ENCODE results near the gene KLHL21. TPM values are rescaled to one million over a fixed set of nuclear protein-coding genes. Genes with fewer than 3 reads are reported as not detected.
A peak's percentile ranks its signal among the peaks of the same experiment; 100 is the strongest.
"Not testable (repeated sequence)": the region's sequence is repeated elsewhere in the genome, so short reads cannot be mapped to it uniquely, and the experiment has no call there.

KLHL21 gene
- total RNA-seq, 4 donors from 2014 or later, result 48.3 to 98.5 (median 57.0) TPM

GRCh38 chr1:6569033-6569432 lies 33.6 kb downstream of the KLHL21 start:
- ATAC-seq (ENCODE audit: low FRiP score), result no peak
- DNase-seq (ENCODE audit: low spot score), result no peak
- no peak for TF ChIP-seq CTCF (IDR thresholded peaks at IDR 0.05)

DNA sequence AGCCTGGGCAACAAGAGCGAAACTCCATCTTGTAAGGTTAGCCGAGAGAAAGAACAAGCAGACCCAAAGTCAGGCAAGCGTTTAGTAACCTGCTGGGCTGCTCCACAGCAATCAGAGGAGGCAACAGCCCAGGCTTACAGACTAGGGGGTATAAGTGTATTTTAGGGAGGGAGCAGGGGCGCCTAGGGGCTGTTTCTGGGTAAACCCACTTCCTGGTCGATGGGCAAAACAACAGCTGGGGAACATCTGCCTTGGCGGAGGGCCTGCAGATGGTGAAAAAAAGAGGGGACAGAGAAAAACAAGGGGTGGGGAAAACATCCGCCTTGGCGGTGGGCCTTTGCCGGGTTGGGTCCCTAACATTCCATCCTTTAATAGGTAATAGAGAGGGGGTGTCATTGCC lies 42.4 kb downstream of the KLHL21 start:
- no peak for ATAC-seq (ENCODE audit: low FRiP score)
- no peak for TF ChIP-seq CTCF (IDR thresholded peaks at IDR 0.05)

DNA sequence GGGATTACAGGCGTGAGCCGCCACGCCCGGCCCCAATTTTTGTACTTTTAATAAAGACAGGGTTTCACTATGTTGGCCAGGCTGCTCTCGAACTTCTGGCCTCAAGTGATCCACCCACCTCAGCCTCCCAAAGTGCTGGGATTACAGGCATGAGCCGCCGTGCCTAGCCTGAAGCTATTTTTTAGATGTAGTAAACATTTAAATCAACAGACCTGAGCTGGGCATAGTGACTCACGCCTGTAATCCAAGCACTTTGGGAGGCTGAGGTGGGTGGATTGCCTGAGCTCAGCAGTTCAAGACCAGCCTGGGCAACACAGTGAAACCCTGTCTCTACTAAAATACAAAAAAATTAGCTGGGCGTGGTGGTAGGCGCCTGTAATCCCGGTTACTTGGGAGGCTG lies 43.5 kb downstream of the KLHL21 start:
- not testable (repeated sequence) for DNase-seq (ENCODE audit: low spot score); ATAC-seq (ENCODE audit: low FRiP score)

More for the DNA sequence above, 42.4 kb downstream of the KLHL21 start:
- DNase-seq (ENCODE audit: low spot score), result no peak

GRCh38 chr1:6557597-6557996 lies 45.1 kb downstream of the KLHL21 start:
- ATAC-seq (ENCODE audit: low FRiP score), result no peak
- no peak for TF ChIP-seq CTCF (IDR thresholded peaks at IDR 0.05)
- no peak for DNase-seq (ENCODE audit: low spot score)

- TF ChIP-seq CTCF (IDR thresholded peaks at IDR 0.05), result no peak
- DNase-seq (ENCODE audit: low spot score) (no peak), ATAC-seq (ENCODE audit: low FRiP score) (no peak)
Measured at GRCh38 chr1:6554907-6555778, 47.5 kb downstream of the KLHL21 start, which contains the start of gene TAS1R1. TSS of gene TAS1R1 (plus strand) at chr1:6555307. CDS start at chr1:6555374, 67 bp downstream.

GRCh38 chr1:6554031-6554906 lies 48.4 kb downstream of the KLHL21 start, which contains the start of gene NOL9:
TSS of gene NOL9 (minus strand) at chr1:6554513. CDS start at chr1:6554502, 11 bp downstream.
- ATAC-seq (ENCODE audit: low FRiP score), result peak; percentile 96
- DNase-seq (ENCODE audit: low spot score), result peak; percentile 78
- peak in 2 of 3 donors; percentile 84 to 94 for TF ChIP-seq CTCF (IDR thresholded peaks at IDR 0.05)

- no peak for ATAC-seq (ENCODE audit: low FRiP score)
- DNase-seq (ENCODE audit: low spot score), result no peak
- TF ChIP-seq CTCF (IDR thresholded peaks at IDR 0.05), result no peak
Measured at GRCh38 chr1:6547301-6547700, 55.4 kb downstream of the KLHL21 start.

Measured in omental fat pad (tissue), 4 donors.